ENCODE measurements around the gene BIRC7.

BIRC7 gene

GRCh38 chr20:63235399-63235983, at the start of gene BIRC7:
BIRC7 (plus strand) TSS chr20:63235905; CDS start chr20:63236097, 192 bp downstream.
- no peak for DNase-seq (ENCODE audit: low spot score)

GRCh38 chr20:63186084-63186483, 49.6 kb upstream of the BIRC7 start:
- no peak for DNase-seq (ENCODE audit: low spot score)

GRCh38 chr20:63186528-63187316, 49.0 kb upstream of the BIRC7 start:
- DNase-seq (ENCODE audit: low spot score), result no peak

- DNase-seq (ENCODE audit: low spot score), result no peak
Observed at GRCh38 chr20:63187338-63188158, 48.2 kb upstream of the BIRC7 start.

- no peak for DNase-seq (ENCODE audit: low spot score)
Observed at GRCh38 chr20:63188159-63188442, 47.6 kb upstream of the BIRC7 start.

GRCh38 chr20:63188641-63189321, 46.9 kb upstream of the BIRC7 start:
- no peak for DNase-seq (ENCODE audit: low spot score)

- DNase-seq (ENCODE audit: low spot score), result no peak
Observed at GRCh38 chr20:63189322-63189642, 46.4 kb upstream of the BIRC7 start.

- DNase-seq (ENCODE audit: low spot score), result no peak
Observed at GRCh38 chr20:63189846-63190559, 45.7 kb upstream of the BIRC7 start.

- DNase-seq (ENCODE audit: low spot score), result no peak
Observed at GRCh38 chr20:63190828-63191227, 44.9 kb upstream of the BIRC7 start.

GRCh38 chr20:63191400-63191799, 44.3 kb upstream of the BIRC7 start:
- DNase-seq (ENCODE audit: low spot score), result no peak

GRCh38 chr20:63192721-63193120, 43.0 kb upstream of the BIRC7 start:
- no peak for DNase-seq (ENCODE audit: low spot score)

- DNase-seq (ENCODE audit: low spot score), result no peak
Observed at GRCh38 chr20:63194007-63194796, 41.5 kb upstream of the BIRC7 start.

- DNase-seq (ENCODE audit: low spot score), result no peak
Observed at GRCh38 chr20:63194797-63195173, 40.9 kb upstream of the BIRC7 start.

- no peak for DNase-seq (ENCODE audit: low spot score)
Observed at GRCh38 chr20:63196768-63197470, 38.8 kb upstream of the BIRC7 start.

- no peak for DNase-seq (ENCODE audit: low spot score)
Observed at GRCh38 chr20:63198606-63199005, 37.1 kb upstream of the BIRC7 start.

- no peak for DNase-seq (ENCODE audit: low spot score)
Observed at GRCh38 chr20:63202021-63202420, 33.7 kb upstream of the BIRC7 start.

- no peak for DNase-seq (ENCODE audit: low spot score)
Observed at GRCh38 chr20:63202811-63203526, 32.7 kb upstream of the BIRC7 start.

GRCh38 chr20:63204362-63204761, 31.3 kb upstream of the BIRC7 start:
- no peak for DNase-seq (ENCODE audit: low spot score)

GRCh38 chr20:63205896-63206295, 29.8 kb upstream of the BIRC7 start:
- no peak for DNase-seq (ENCODE audit: low spot score)

GRCh38 chr20:63206878-63207277, 28.8 kb upstream of the BIRC7 start:
- DNase-seq (ENCODE audit: low spot score), result no peak
